HG03039 (cell line): Measurements from ENCODE around the gene YARS1.
"Not testable (repeated sequence)": the region's sequence is repeated elsewhere in the genome, so short reads cannot be mapped to it uniquely, and the experiment has no call there.

ENCODE experiments used
- ATAC-seq: cut with Tn5 transposase; IDR thresholded peaks from one replicate; pipeline ENCODE4 v1.9.1; 2021; ENCODE audit warnings: mild to moderate bottlenecking, moderate library complexity; ENCODE audit not compliant: unreplicated experiment

The YARS1 gene

GRCh38 chr1:32817815-32818786 lies 943 bp upstream of the YARS1 start:
- peak; percentile 5 for ATAC-seq

- ATAC-seq, result peak; percentile 0
Observed at GRCh38 chr1:32816676-32817158, 441 bp downstream of the YARS1 start.

- no peak for ATAC-seq
Observed at GRCh38 chr1:32813941-32814739, 3.0 kb downstream of the YARS1 start.

- ATAC-seq, result no peak
Observed at GRCh38 chr1:32811917-32812316, 5.2 kb downstream of the YARS1 start.

- no peak for ATAC-seq
Observed at GRCh38 chr1:32811265-32811664, 5.9 kb downstream of the YARS1 start.

- ATAC-seq, result no peak
Observed at GRCh38 chr1:32810358-32810757, 6.8 kb downstream of the YARS1 start.

- ATAC-seq, result no peak
Observed at GRCh38 chr1:32808580-32808979, 8.6 kb downstream of the YARS1 start.

GRCh38 chr1:32806910-32807523 lies 10.1 kb downstream of the YARS1 start:
- no peak for ATAC-seq

- ATAC-seq, result no peak
Observed at GRCh38 chr1:32806290-32806689, 10.9 kb downstream of the YARS1 start.

- ATAC-seq, result not testable (repeated sequence)
Observed at GRCh38 chr1:32804460-32804859, 12.7 kb downstream of the YARS1 start.

- no peak for ATAC-seq
Observed at GRCh38 chr1:32801096-32801715, 16.0 kb downstream of the YARS1 start.

- ATAC-seq, result no peak
Observed at GRCh38 chr1:32798679-32799416, 18.3 kb downstream of the YARS1 start.

GRCh38 chr1:32798191-32798590 lies 19.0 kb downstream of the YARS1 start:
- no peak for ATAC-seq

GRCh38 chr1:32797456-32797855 lies 19.7 kb downstream of the YARS1 start:
- ATAC-seq, result no peak

- not testable (repeated sequence) for ATAC-seq
Observed at GRCh38 chr1:32795763-32796162, 21.4 kb downstream of the YARS1 start.

GRCh38 chr1:32791881-32792280 lies 25.3 kb downstream of the YARS1 start:
- ATAC-seq, result no peak

GRCh38 chr1:32789356-32789755 lies 27.8 kb downstream of the YARS1 start:
- ATAC-seq, result not testable (repeated sequence)

GRCh38 chr1:32786856-32787255 lies 30.3 kb downstream of the YARS1 start:
- ATAC-seq, result no peak

- no peak for ATAC-seq
Observed at GRCh38 chr1:32784817-32785216, 32.3 kb downstream of the YARS1 start.

GRCh38 chr1:32783851-32784250 lies 33.3 kb downstream of the YARS1 start:
- ATAC-seq, result no peak
